ENCODE results near the gene MRPS22. TPM values are rescaled to one million over a fixed set of nuclear protein-coding genes. Genes with fewer than 3 reads are reported as not detected.

Gene MRPS22
- total and polyA plus RNA-seq, 7 experiments from 2014 or later: 26.2 to 47.0 (median 36.5) TPM

- H3K27me3 ChIP-seq (ENCODE audit: control insufficient read depth in 2 of 2, insufficient read depth in 2 of 2, low read length in 2 of 2): no peaks in the 10 kb centered on the region
- Mint-ChIP-seq H3K4me1 (peaks cover 0 to 9% (median 0%) of the 10 kb centered on the region in 7 donors), H3K4me3 (no peak overlapping the region), H3K27ac (no peak overlapping the region), H3K9me3 (no peaks in the 10 kb centered on the region), H3K27me3 (peaks cover 0 to 16% (median 5%) of the 10 kb centered on the region in 5 donors), H3K36me3 (no peaks in the 10 kb centered on the region)
- ATAC-seq: no peak
- no peak overlapping the region for H3K4me3 ChIP-seq (ENCODE audit: low read length)
- H3K4me1 ChIP-seq (ENCODE audit: control insufficient read depth in 2 of 2, insufficient read depth in 2 of 2, low read length in 2 of 2): no peaks in the 10 kb centered on the region
- ChIA-PET POLR2A (no interaction called here), CTCF (no interaction called here)
- DNase-seq: no peak
- no peak overlapping the region for H3K27ac ChIP-seq (ENCODE audit: low read depth, low read length)
- intact Hi-C loops (cut with micrococcal nuclease): no loop called here
- H3K9me3 ChIP-seq (ENCODE audit: control insufficient read depth in 2 of 3, low read length in 3 of 3): no peaks in the 10 kb centered on the region
- no peaks in the 10 kb centered on the region for H3K36me3 ChIP-seq (ENCODE audit: control insufficient read depth in 2 of 3, insufficient read depth in 3 of 3, low read length in 3 of 3)
Observed at GRCh38 chr3:139307072-139307491, 36.7 kb upstream of the MRPS22 start.

GRCh38 chr3:139307601-139308555 is 35.9 kb upstream of the MRPS22 start:
- intact Hi-C loops (cut with micrococcal nuclease): no loop called here

GRCh38 chr3:139308560-139308959 is 35.3 kb upstream of the MRPS22 start:
- Mint-ChIP-seq H3K36me3 (no peaks in the 10 kb centered on the region), H3K27ac (no peak overlapping the region), H3K27me3 (peaks cover 4 to 12% (median 6%) of the 10 kb centered on the region in 5 donors), H3K9me3 (no peaks in the 10 kb centered on the region), H3K4me1 (no peaks in the 10 kb centered on the region), H3K4me3 (no peak overlapping the region)
- Histone ChIP-seq H3K9me3 (ENCODE audit: control insufficient read depth in 2 of 3, low read length in 3 of 3) (no peaks in the 10 kb centered on the region), H3K4me1 (ENCODE audit: control insufficient read depth in 2 of 2, insufficient read depth in 2 of 2, low read length in 2 of 2) (no peaks in the 10 kb centered on the region), H3K27ac (ENCODE audit: low read depth, low read length) (no peak overlapping the region), H3K36me3 (ENCODE audit: control insufficient read depth in 2 of 3, insufficient read depth in 3 of 3, low read length in 3 of 3) (no peaks in the 10 kb centered on the region), H3K27me3 (ENCODE audit: control insufficient read depth in 2 of 2, insufficient read depth in 2 of 2, low read length in 2 of 2) (no peaks in the 10 kb centered on the region), H3K4me3 (ENCODE audit: low read length) (no peak overlapping the region)
- DNase-seq: no peak
- ChIA-PET POLR2A (no interaction called here), CTCF (no interaction called here)
- no peak for ATAC-seq
- intact Hi-C loops (cut with micrococcal nuclease): no loop called here

More at GRCh38 chr3:139307601-139308555, 35.9 kb upstream of the MRPS22 start:
- DNase-seq (no peak), ATAC-seq (no peak)
- H3K27me3 Mint-ChIP-seq: peaks cover 0 to 12% (median 6%) of the 10 kb centered on the region in 5 donors
- no peaks in the 10 kb centered on the region for H3K4me1 ChIP-seq (ENCODE audit: control insufficient read depth in 2 of 2, insufficient read depth in 2 of 2, low read length in 2 of 2)
- H3K27ac ChIP-seq (ENCODE audit: low read depth, low read length): no peak overlapping the region
- no peak overlapping the region for H3K4me3 Mint-ChIP-seq
- H3K4me1 Mint-ChIP-seq: peaks cover 0 to 1% (median 0%) of the 10 kb centered on the region in 7 donors
- ChIA-PET CTCF (no interaction called here), POLR2A (no interaction called here)
- H3K27ac Mint-ChIP-seq: no peak overlapping the region
- H3K9me3 Mint-ChIP-seq: no peaks in the 10 kb centered on the region
- H3K9me3 ChIP-seq (ENCODE audit: control insufficient read depth in 2 of 3, low read length in 3 of 3): no peaks in the 10 kb centered on the region
- no peaks in the 10 kb centered on the region for H3K27me3 ChIP-seq (ENCODE audit: control insufficient read depth in 2 of 2, insufficient read depth in 2 of 2, low read length in 2 of 2)
- no peaks in the 10 kb centered on the region for H3K36me3 ChIP-seq (ENCODE audit: control insufficient read depth in 2 of 3, insufficient read depth in 3 of 3, low read length in 3 of 3)
- no peak overlapping the region for H3K4me3 ChIP-seq (ENCODE audit: low read length)
- H3K36me3 Mint-ChIP-seq: no peaks in the 10 kb centered on the region

- Histone ChIP-seq H3K27me3 (ENCODE audit: control insufficient read depth in 2 of 2, insufficient read depth in 2 of 2, low read length in 2 of 2) (no peaks in the 10 kb centered on the region), H3K36me3 (ENCODE audit: control insufficient read depth in 2 of 3, insufficient read depth in 3 of 3, low read length in 3 of 3) (no peaks in the 10 kb centered on the region), H3K4me1 (ENCODE audit: control insufficient read depth in 2 of 2, insufficient read depth in 2 of 2, low read length in 2 of 2) (no peaks in the 10 kb centered on the region), H3K4me3 (ENCODE audit: low read length) (no peak overlapping the region), H3K27ac (ENCODE audit: low read depth, low read length) (no peak overlapping the region), H3K9me3 (ENCODE audit: control insufficient read depth in 2 of 3, low read length in 3 of 3) (no peaks in the 10 kb centered on the region)
- no peak overlapping the region for H3K27ac Mint-ChIP-seq
- no peak for DNase-seq
- no peaks in the 10 kb centered on the region for H3K9me3 Mint-ChIP-seq
- CTCF ChIA-PET: no interaction called here
- ATAC-seq: no peak
- no peak overlapping the region for H3K4me3 Mint-ChIP-seq
- POLR2A ChIA-PET: no interaction called here
- peaks cover 5 to 16% (median 9%) of the 10 kb centered on the region in 5 donors for H3K27me3 Mint-ChIP-seq
- intact Hi-C loops (cut with micrococcal nuclease): no loop called here
- no peaks in the 10 kb centered on the region for H3K36me3 Mint-ChIP-seq
- no peaks in the 10 kb centered on the region for H3K4me1 Mint-ChIP-seq
Observed at GRCh38 chr3:139309061-139309591, 34.7 kb upstream of the MRPS22 start.

GRCh38 chr3:139309880-139310279 is 33.9 kb upstream of the MRPS22 start:
- ATAC-seq (no peak), DNase-seq (no peak)
- H3K9me3 ChIP-seq (ENCODE audit: control insufficient read depth in 2 of 3, low read length in 3 of 3): no peaks in the 10 kb centered on the region
- Mint-ChIP-seq H3K4me3 (no peak overlapping the region), H3K36me3 (no peaks in the 10 kb centered on the region), H3K9me3 (no peaks in the 10 kb centered on the region), H3K27me3 (peaks cover 5 to 20% (median 13%) of the 10 kb centered on the region in 5 donors), H3K27ac (no peak overlapping the region), H3K4me1 (no peaks in the 10 kb centered on the region)
- no peaks in the 10 kb centered on the region for H3K27me3 ChIP-seq (ENCODE audit: control insufficient read depth in 2 of 2, insufficient read depth in 2 of 2, low read length in 2 of 2)
- intact Hi-C loops (cut with micrococcal nuclease): no loop called here
- CTCF ChIA-PET: no interaction called here
- no peaks in the 10 kb centered on the region for H3K4me1 ChIP-seq (ENCODE audit: control insufficient read depth in 2 of 2, insufficient read depth in 2 of 2, low read length in 2 of 2)
- no peaks in the 10 kb centered on the region for H3K36me3 ChIP-seq (ENCODE audit: control insufficient read depth in 2 of 3, insufficient read depth in 3 of 3, low read length in 3 of 3)
- POLR2A ChIA-PET: no interaction called here
- no peak overlapping the region for H3K27ac ChIP-seq (ENCODE audit: low read depth, low read length)
- H3K4me3 ChIP-seq (ENCODE audit: low read length): no peak overlapping the region

GRCh38 chr3:139310474-139310933 is 33.3 kb upstream of the MRPS22 start:
- Histone ChIP-seq H3K9me3 (ENCODE audit: control insufficient read depth in 2 of 3, low read length in 3 of 3) (no peaks in the 10 kb centered on the region), H3K27me3 (ENCODE audit: control insufficient read depth in 2 of 2, insufficient read depth in 2 of 2, low read length in 2 of 2) (no peaks in the 10 kb centered on the region), H3K4me1 (ENCODE audit: control insufficient read depth in 2 of 2, insufficient read depth in 2 of 2, low read length in 2 of 2) (no peaks in the 10 kb centered on the region), H3K4me3 (ENCODE audit: low read length) (no peak overlapping the region), H3K36me3 (ENCODE audit: control insufficient read depth in 2 of 3, insufficient read depth in 3 of 3, low read length in 3 of 3) (no peaks in the 10 kb centered on the region), H3K27ac (ENCODE audit: low read depth, low read length) (no peak overlapping the region)
- POLR2A ChIA-PET: no interaction called here
- no peak for DNase-seq
- H3K9me3 Mint-ChIP-seq: no peaks in the 10 kb centered on the region
- H3K4me3 Mint-ChIP-seq: no peak overlapping the region
- no peak overlapping the region for H3K27ac Mint-ChIP-seq
- intact Hi-C loops (cut with micrococcal nuclease): no loop called here
- CTCF ChIA-PET: no interaction called here
- no peaks in the 10 kb centered on the region for H3K4me1 Mint-ChIP-seq
- peaks cover 5 to 24% (median 18%) of the 10 kb centered on the region in 5 donors for H3K27me3 Mint-ChIP-seq
- ATAC-seq: no peak
- no peaks in the 10 kb centered on the region for H3K36me3 Mint-ChIP-seq

- intact Hi-C loops (cut with micrococcal nuclease): no loop called here
- Histone ChIP-seq H3K27ac (ENCODE audit: low read depth, low read length) (no peak overlapping the region), H3K27me3 (ENCODE audit: control insufficient read depth in 2 of 2, insufficient read depth in 2 of 2, low read length in 2 of 2) (no peaks in the 10 kb centered on the region), H3K4me1 (ENCODE audit: control insufficient read depth in 2 of 2, insufficient read depth in 2 of 2, low read length in 2 of 2) (no peaks in the 10 kb centered on the region), H3K4me3 (ENCODE audit: low read length) (no peak overlapping the region), H3K9me3 (ENCODE audit: control insufficient read depth in 2 of 3, low read length in 3 of 3) (no peaks in the 10 kb centered on the region), H3K36me3 (ENCODE audit: control insufficient read depth in 2 of 3, insufficient read depth in 3 of 3, low read length in 3 of 3) (no peaks in the 10 kb centered on the region)
- no peak overlapping the region for H3K27ac Mint-ChIP-seq
- peaks cover 9 to 27% (median 20%) of the 10 kb centered on the region in 5 donors for H3K27me3 Mint-ChIP-seq
- CTCF ChIA-PET: no interaction called here
- no peaks in the 10 kb centered on the region for H3K4me1 Mint-ChIP-seq
- H3K9me3 Mint-ChIP-seq: no peaks in the 10 kb centered on the region
- no peak for DNase-seq
- no peak overlapping the region for H3K4me3 Mint-ChIP-seq
- no peaks in the 10 kb centered on the region for H3K36me3 Mint-ChIP-seq
- POLR2A ChIA-PET: no interaction called here
- ATAC-seq: no peak
Observed at GRCh38 chr3:139311557-139311956, 32.3 kb upstream of the MRPS22 start.
